ENCODE measurements around the gene SCNN1A. TPM values are rescaled to one million over a fixed set of nuclear protein-coding genes. Genes with fewer than 3 reads are reported as not detected.
A peak's percentile ranks its signal among the peaks of the same experiment; 100 is the strongest.

Gene SCNN1A
- total and polyA plus RNA-seq, 7 donors: 0.82 to 169 (median 7.2) TPM

- TF ChIP-seq POLR2A (IDR thresholded peaks at IDR 0.05) (peak in 1 of 2 donors; percentile 59), EP300 (IDR thresholded peaks at IDR 0.05) (peak in 1 of 4 donors; percentile 29), POLR2AphosphoS5 (IDR thresholded peaks at IDR 0.05) (peak; percentile 10 to 62 (median 60)), CTCF (IDR thresholded peaks at IDR 0.05) (no peak)
- H3K27ac ChIP-seq: peak overlapping the region; percentile 81 to 98 (median 90)
- peak; percentile 91 for DNase-seq
- peaks cover 0 to 36% (median 21%) of the 10 kb centered on the region in 4 donors for H3K36me3 ChIP-seq
- WGBS, 2 donors: 4 to 37% methylated on average over 6 of the region's 6 CpGs
- no peaks in the 10 kb centered on the region for H3K27me3 ChIP-seq
- H3K9me3 ChIP-seq: no peaks in the 10 kb centered on the region
- intact Hi-C loops (cut with DNase I): loop anchor here (5.0 kb wide), 1 partner anchor 60 kb away; the partner anchor contains the start of gene TAPBPL
- H3K4me1 ChIP-seq: peaks cover 0 to 52% (median 46%) of the 10 kb centered on the region in 4 donors
- no peak overlapping the region for H3K4me3 ChIP-seq
Observed at GRCh38 chr12:6392504-6392903, 17.1 kb upstream of the SCNN1A start.

- Histone ChIP-seq H3K4me1 (peaks cover 0 to 67% (median 61%) of the 10 kb centered on the region in 4 donors), H3K27me3 (no peaks in the 10 kb centered on the region), H3K9me3 (no peaks in the 10 kb centered on the region), H3K4me3 (no peak overlapping the region), H3K27ac (peak overlapping the region; percentile 55 to 98 (median 90)), H3K36me3 (peaks cover 0 to 50% (median 28%) of the 10 kb centered on the region in 4 donors)
- intact Hi-C loops (cut with DNase I): loop anchor here (5.0 kb wide), 1 partner anchor 61 kb away; the partner anchor contains the start of gene TAPBPL
- 80 to 87% methylated on average over 17 of the region's 17 CpGs for WGBS, 2 donors
- TF ChIP-seq CTCF (IDR thresholded peaks at IDR 0.05) (no peak), POLR2A (IDR thresholded peaks at IDR 0.05) (no peak), EP300 (IDR thresholded peaks at IDR 0.05) (no peak), POLR2AphosphoS5 (IDR thresholded peaks at IDR 0.05) (no peak)
- no peak for DNase-seq
Observed at GRCh38 chr12:6391013-6391412, 15.7 kb upstream of the SCNN1A start.

DNA sequence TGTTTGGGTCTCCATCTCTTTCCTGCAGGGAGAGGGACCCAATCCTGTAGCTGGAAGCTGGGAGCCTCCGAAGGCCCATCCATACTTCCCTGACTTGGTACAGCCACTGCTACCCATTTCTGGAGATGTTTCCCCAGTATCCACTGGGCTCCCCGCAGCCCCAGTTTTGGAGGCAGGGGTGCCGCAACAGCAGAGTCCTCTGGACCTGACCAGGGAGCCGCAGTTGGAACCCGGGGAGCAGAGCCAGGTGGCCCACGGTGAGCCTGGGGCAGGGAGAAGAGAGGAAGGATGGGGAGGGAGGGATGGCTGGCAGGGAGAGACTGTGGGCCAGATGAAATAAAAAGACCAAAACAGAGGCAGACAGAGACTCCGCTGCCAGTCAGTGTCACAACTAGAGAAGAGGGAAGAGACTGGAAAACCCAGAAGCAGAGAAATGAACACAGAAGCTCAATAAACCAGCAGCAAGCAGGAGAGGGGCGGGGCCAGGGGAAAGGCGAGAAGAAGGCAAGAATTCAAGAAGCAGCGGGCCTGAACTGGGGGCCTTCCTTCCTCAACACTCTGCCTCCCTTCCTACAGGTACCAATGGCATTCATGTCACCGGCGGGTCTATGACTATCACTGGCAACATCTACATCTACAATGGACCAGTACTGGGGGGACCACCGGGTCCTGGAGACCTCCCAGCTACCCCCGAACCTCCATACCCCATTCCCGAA, 14.9 kb upstream of the SCNN1A start:
- 54 to 78% methylated on average over 15 of the region's 15 CpGs for WGBS, 2 donors
- Histone ChIP-seq H3K4me3 (no peak overlapping the region), H3K27me3 (no peaks in the 10 kb centered on the region), H3K27ac (peak overlapping the region; percentile 55 to 98 (median 90)), H3K36me3 (peaks cover 0 to 54% (median 29%) of the 10 kb centered on the region in 4 donors), H3K9me3 (no peaks in the 10 kb centered on the region), H3K4me1 (peaks cover 0 to 72% (median 68%) of the 10 kb centered on the region in 4 donors)
- no peak for DNase-seq
- intact Hi-C loops (cut with DNase I): loop anchor here (5.0 kb wide), 1 partner anchor 62 kb away; the partner anchor contains the start of gene TAPBPL
- no peak for TF ChIP-seq EP300 (IDR thresholded peaks at IDR 0.05)
- no peak for TF ChIP-seq POLR2A (IDR thresholded peaks at IDR 0.05)
- no peak for TF ChIP-seq POLR2AphosphoS5 (IDR thresholded peaks at IDR 0.05)
- TF ChIP-seq CTCF (IDR thresholded peaks at IDR 0.05): no peak

GRCh38 chr12:6387541-6387940, 12.2 kb upstream of the SCNN1A start:
- WGBS, 2 donors: 91 to 92% methylated on average over 7 of the region's 7 CpGs
- H3K36me3 ChIP-seq: peaks cover 0 to 54% (median 29%) of the 10 kb centered on the region in 4 donors

More at GRCh38 chr12:6387541-6387940, 12.2 kb upstream of the SCNN1A start:
- TF ChIP-seq POLR2A (IDR thresholded peaks at IDR 0.05) (no peak), CTCF (IDR thresholded peaks at IDR 0.05) (no peak), POLR2AphosphoS5 (IDR thresholded peaks at IDR 0.05) (no peak), EP300 (IDR thresholded peaks at IDR 0.05) (no peak)
- no peaks in the 10 kb centered on the region for H3K9me3 ChIP-seq
- no peak for DNase-seq
- H3K27ac ChIP-seq: peak overlapping the region; percentile 5 to 98 (median 94)
- intact Hi-C loops (cut with DNase I): no loop called here
- H3K4me3 ChIP-seq: no peak overlapping the region
- H3K27me3 ChIP-seq: no peaks in the 10 kb centered on the region
- peaks cover 3 to 83% (median 77%) of the 10 kb centered on the region in 4 donors for H3K4me1 ChIP-seq

Data from sigmoid colon (tissue), 7 donors.